Right cardiac atrium (tissue), 5 donors: ENCODE results near the gene ME2. TPM values are rescaled to one million over a fixed set of nuclear protein-coding genes. Genes with fewer than 3 reads are reported as not detected.
A peak's percentile ranks its signal among the peaks of the same experiment; 100 is the strongest.
"Not testable (repeated sequence)": the region's sequence is repeated elsewhere in the genome, so short reads cannot be mapped to it uniquely, and the experiment has no call there.

Source experiments
- ATAC-seq, 2 donors: fragments of 200-7000 bp; cut with Tn5 transposase; one replicate each; pipeline versions ENCODE4 v1.8.0 to v1.9.1; 2020; ENCODE audit warnings: moderate library complexity in 2 of 2, mild to moderate bottlenecking in 1 of 2
- DNase-seq, 3 donors: peaks; one replicate each; pipeline ENCODE4 v3.0.0-alpha.2; 2020
- H3K27ac ChIP-seq: one replicate; pipeline ENCODE4 v1.5.1; 2013; ENCODE audit warnings: mild to moderate bottlenecking, low read length, control low read depth, moderate library complexity
- H3K27me3 ChIP-seq: one replicate; pipeline ENCODE4 v1.6.1; 2013; ENCODE audit not compliant: control insufficient read depth, insufficient read depth
- H3K4me1 ChIP-seq: one replicate; pipeline ENCODE4 v1.6.1; 2013; ENCODE audit warnings: low read length; ENCODE audit not compliant: control insufficient read depth, insufficient read depth
- H3K4me3 ChIP-seq: one replicate; pipeline ENCODE4 v1.5.1; 2013; ENCODE audit warnings: low read length, control low read depth
- H3K9me3 ChIP-seq: one replicate; pipeline ENCODE4 v1.6.1; 2013; ENCODE audit warnings: low read length; ENCODE audit not compliant: control insufficient read depth
- WGBS: extraction: QIAGEN DNeasy Blood & Tissue Kit; methylation state at CpG from one replicate; pipeline ENCODE4 v1.1.7; 2013; 5-methylcytosine and 5-hydroxymethylcytosine counted together
- intact Hi-C, 4 donors: fragments of 100-400 bp; cut with DNase I; formaldehyde crosslinking; loops; one replicate each; pipeline versions ENCODE4 v1.11.0 to v1.14.0; 2022 to 2023
- polyA plus RNA-seq: library from polyadenylated mRNA; stranded (reverse); fragments of 200-250 nt; gene quantifications from one replicate; pipeline ENCODE4 v1.2.3, GENCODE V29; 2013
- total RNA-seq, 4 donors: library from RNA; stranded (reverse); fragmentation: NEBNext Ultra II Directional; extraction: Animal tissue kit (Norgen Biotek cat#: 25700); gene quantifications; one replicate each; pipeline ENCODE4 v1.2.1, GENCODE V29; 2021
- donor health status: healthy with polysubstance abuse.
- donor health status: DM: no; HTN: yes; CAD: no.
- donor health status: DM: no; HTN: no; CAD: no.
- donor health status: DM: no; HTN: yes; CAD: no; lungs with severe emphysema.
- donor health status: DM: yes; HTN: yes; CAD: no.

ME2 gene
- total and polyA plus RNA-seq, 5 donors, result 91.0 to 126 (median 117) TPM

- H3K4me3 ChIP-seq, result peak overlapping the region; percentile 88
- H3K9me3 ChIP-seq, result no peaks in the 10 kb centered on the region
- peaks cover 3% of the 10 kb centered on the region for H3K4me1 ChIP-seq
- H3K27ac ChIP-seq, result peak overlapping the region; percentile 65
- no peaks in the 10 kb centered on the region for H3K27me3 ChIP-seq
- under 1% methylated on average over 61 of the region's 61 CpGs for WGBS
- intact Hi-C loops, result no loop called here
- ATAC-seq, result peak; percentile 11 to 54
- DNase-seq, result peak in 2 of 3 donors; percentile 46 to 76
Observed at GRCh38 chr18:50879302-50880118, 592 bp downstream of the ME2 start.

GRCh38 chr18:50880119-50880465 is 1.2 kb downstream of the ME2 start:
- H3K27me3 ChIP-seq, result no peaks in the 10 kb centered on the region
- WGBS, result 23% methylated on average over 6 of the region's 6 CpGs
- DNase-seq, result no peak
- no peak overlapping the region for H3K27ac ChIP-seq
- peak overlapping the region; percentile 88 for H3K4me3 ChIP-seq
- intact Hi-C loops, result no loop called here
- no peaks in the 10 kb centered on the region for H3K9me3 ChIP-seq
- ATAC-seq, result no peak
- peaks cover 3% of the 10 kb centered on the region for H3K4me1 ChIP-seq

GRCh38 chr18:50880944-50881343 is 2.0 kb downstream of the ME2 start:
- H3K9me3 ChIP-seq, ATAC-seq, H3K27me3 ChIP-seq, H3K4me3 ChIP-seq, H3K27ac ChIP-seq, H3K4me1 ChIP-seq, intact Hi-C loops, DNase-seq: not testable (repeated sequence)
- WGBS, result 95% methylated on average over 9 of the region's 9 CpGs

GRCh38 chr18:50886929-50887328 is 8.0 kb downstream of the ME2 start:
- intact Hi-C loops, result no loop called here
- H3K4me1 ChIP-seq, result no peaks in the 10 kb centered on the region
- no peak for DNase-seq
- H3K27ac ChIP-seq, result no peak overlapping the region
- 97% methylated on average over 7 of the region's 7 CpGs for WGBS
- no peak for ATAC-seq
- H3K4me3 ChIP-seq, result no peak overlapping the region
- H3K9me3 ChIP-seq, result no peaks in the 10 kb centered on the region
- H3K27me3 ChIP-seq, result no peaks in the 10 kb centered on the region

- 89% methylated on average over 4 of the region's 4 CpGs for WGBS
- no peaks in the 10 kb centered on the region for H3K27me3 ChIP-seq
- H3K4me3 ChIP-seq, result no peak overlapping the region
- intact Hi-C loops, result no loop called here
- H3K4me1 ChIP-seq, result no peaks in the 10 kb centered on the region
- DNase-seq, result no peak
- ATAC-seq, result no peak
- no peak overlapping the region for H3K27ac ChIP-seq
- no peaks in the 10 kb centered on the region for H3K9me3 ChIP-seq
Observed at GRCh38 chr18:50895350-50896045, 16.6 kb downstream of the ME2 start.

- Histone ChIP-seq H3K9me3 (no peaks in the 10 kb centered on the region), H3K4me1 (no peaks in the 10 kb centered on the region), H3K27me3 (no peaks in the 10 kb centered on the region), H3K4me3 (no peak overlapping the region), H3K27ac (no peak overlapping the region)
- ATAC-seq (no peak), DNase-seq (no peak)
- WGBS, result 91% methylated on average over 1 of the region's 1 CpG
- intact Hi-C loops, result no loop called here
Observed at GRCh38 chr18:50896093-50896492, 17.2 kb downstream of the ME2 start.

GRCh38 chr18:50898919-50899318 is 20.0 kb downstream of the ME2 start:
- intact Hi-C loops, result no loop called here
- over 99% methylated on average over 2 of the region's 2 CpGs for WGBS

GRCh38 chr18:50902797-50903196 is 23.9 kb downstream of the ME2 start:
- Histone ChIP-seq H3K9me3 (no peaks in the 10 kb centered on the region), H3K4me3 (no peak overlapping the region), H3K27ac (no peak overlapping the region), H3K27me3 (no peaks in the 10 kb centered on the region), H3K4me1 (no peaks in the 10 kb centered on the region)
- 59% methylated on average over 1 of the region's 1 CpG for WGBS
- no peak for DNase-seq
- intact Hi-C loops, result no loop called here
- ATAC-seq, result no peak

More at GRCh38 chr18:50898919-50899318, 20.0 kb downstream of the ME2 start:
- DNase-seq (no peak), ATAC-seq (no peak)
- Histone ChIP-seq H3K9me3 (no peaks in the 10 kb centered on the region), H3K27me3 (no peaks in the 10 kb centered on the region), H3K4me1 (no peaks in the 10 kb centered on the region), H3K4me3 (no peak overlapping the region), H3K27ac (no peak overlapping the region)

GRCh38 chr18:50906843-50907242 is 27.9 kb downstream of the ME2 start:
- H3K27ac ChIP-seq, result no peak overlapping the region
- intact Hi-C loops, result no loop called here
- WGBS, result 97% methylated on average over 2 of the region's 2 CpGs

GRCh38 chr18:50909261-50909660 is 30.3 kb downstream of the ME2 start:
- ATAC-seq (no peak), DNase-seq (no peak)
- 97% methylated on average over 1 of the region's 1 CpG for WGBS
- H3K27ac ChIP-seq, result no peak overlapping the region
- intact Hi-C loops, result no loop called here
- H3K27me3 ChIP-seq, result no peaks in the 10 kb centered on the region
- H3K4me3 ChIP-seq, result no peak overlapping the region
- H3K4me1 ChIP-seq, result no peaks in the 10 kb centered on the region
- no peaks in the 10 kb centered on the region for H3K9me3 ChIP-seq

More at GRCh38 chr18:50906843-50907242, 27.9 kb downstream of the ME2 start:
- no peaks in the 10 kb centered on the region for H3K9me3 ChIP-seq
- H3K4me1 ChIP-seq, result no peaks in the 10 kb centered on the region
- no peak overlapping the region for H3K4me3 ChIP-seq
- no peaks in the 10 kb centered on the region for H3K27me3 ChIP-seq
- ATAC-seq, result no peak
- no peak for DNase-seq

- intact Hi-C loops, result no loop called here
- 98% methylated on average over 1 of the region's 1 CpG for WGBS
- Histone ChIP-seq H3K27me3 (no peaks in the 10 kb centered on the region), H3K9me3 (no peaks in the 10 kb centered on the region), H3K4me1 (no peaks in the 10 kb centered on the region), H3K27ac (no peak overlapping the region), H3K4me3 (no peak overlapping the region)
- no peak for DNase-seq
- no peak for ATAC-seq
Observed at GRCh38 chr18:50911006-50911405, 32.1 kb downstream of the ME2 start.
